AG09309 (cell line): ENCODE measurements around the gene TLL1.

ENCODE experiments used
- DNase-seq: peaks from one replicate; pipeline ENCODE4 v3.0.0-alpha.2; 2010; ENCODE audit warnings: low read depth
- H3K4me3 ChIP-seq: 2 replicates; pipeline ENCODE4 v1.5.1; 2011; ENCODE audit warnings: mild to moderate bottlenecking, low read depth, low read length, moderate library complexity; ENCODE audit not compliant: control insufficient read depth
- TF ChIP-seq, protein P1 (sequence below): IDR thresholded peaks from 2 replicates; pipeline ENCODE4 v1.5.1; 2011; ENCODE audit warnings: mild to moderate bottlenecking, low read depth, low read length, inconsistent platforms; ENCODE audit not compliant: insufficient read depth, control insufficient read depth; ENCODE audit errors: missing control alignments

TLL1 gene

DNA sequence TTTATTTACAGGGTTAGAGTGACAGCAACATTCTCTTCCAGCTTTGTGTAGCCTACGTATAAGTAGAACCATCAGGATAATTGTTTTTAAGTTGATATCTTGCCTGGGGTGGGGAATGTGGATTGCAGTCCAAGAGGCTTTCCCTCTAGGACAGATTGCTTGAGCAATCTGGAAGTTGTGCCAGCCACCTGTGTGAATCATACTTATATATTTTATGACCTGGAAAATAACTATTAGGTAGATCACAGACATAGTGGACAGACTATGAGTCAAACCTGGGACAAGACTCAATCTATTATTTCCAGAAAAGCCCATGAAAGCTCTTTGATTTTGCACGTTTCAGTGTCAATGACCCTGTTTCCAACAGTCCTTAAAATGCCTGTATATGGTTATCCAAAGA, 98.9 kb downstream of the TLL1 start:
- no peak for DNase-seq
- TF ChIP-seq, protein P1, sequence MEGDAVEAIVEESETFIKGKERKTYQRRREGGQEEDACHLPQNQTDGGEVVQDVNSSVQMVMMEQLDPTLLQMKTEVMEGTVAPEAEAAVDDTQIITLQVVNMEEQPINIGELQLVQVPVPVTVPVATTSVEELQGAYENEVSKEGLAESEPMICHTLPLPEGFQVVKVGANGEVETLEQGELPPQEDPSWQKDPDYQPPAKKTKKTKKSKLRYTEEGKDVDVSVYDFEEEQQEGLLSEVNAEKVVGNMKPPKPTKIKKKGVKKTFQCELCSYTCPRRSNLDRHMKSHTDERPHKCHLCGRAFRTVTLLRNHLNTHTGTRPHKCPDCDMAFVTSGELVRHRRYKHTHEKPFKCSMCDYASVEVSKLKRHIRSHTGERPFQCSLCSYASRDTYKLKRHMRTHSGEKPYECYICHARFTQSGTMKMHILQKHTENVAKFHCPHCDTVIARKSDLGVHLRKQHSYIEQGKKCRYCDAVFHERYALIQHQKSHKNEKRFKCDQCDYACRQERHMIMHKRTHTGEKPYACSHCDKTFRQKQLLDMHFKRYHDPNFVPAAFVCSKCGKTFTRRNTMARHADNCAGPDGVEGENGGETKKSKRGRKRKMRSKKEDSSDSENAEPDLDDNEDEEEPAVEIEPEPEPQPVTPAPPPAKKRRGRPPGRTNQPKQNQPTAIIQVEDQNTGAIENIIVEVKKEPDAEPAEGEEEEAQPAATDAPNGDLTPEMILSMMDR, result no peak
- H3K4me3 ChIP-seq, result no peak overlapping the region

DNA sequence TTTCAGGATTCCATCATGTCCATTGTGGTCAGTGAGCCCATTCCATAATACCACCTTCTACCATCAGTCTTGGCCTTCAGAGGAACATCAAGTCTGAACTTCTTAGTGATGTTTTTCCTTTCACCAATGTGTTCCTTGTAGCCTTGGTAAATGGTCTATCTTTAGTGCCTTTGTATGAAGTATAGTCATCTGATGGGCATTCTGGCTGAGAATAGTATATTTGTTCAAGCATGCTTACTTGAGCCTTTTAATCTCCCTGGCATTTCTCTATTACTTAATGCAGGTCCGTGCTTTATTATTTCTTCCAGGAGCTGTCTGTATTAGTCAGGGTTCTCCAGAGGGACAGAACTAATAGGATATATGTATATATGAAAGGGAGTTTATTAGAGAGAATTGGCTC, 99.7 kb downstream of the TLL1 start:
- DNase-seq, result no peak
- no peak overlapping the region for H3K4me3 ChIP-seq
- TF ChIP-seq, protein P1, result no peak

DNA sequence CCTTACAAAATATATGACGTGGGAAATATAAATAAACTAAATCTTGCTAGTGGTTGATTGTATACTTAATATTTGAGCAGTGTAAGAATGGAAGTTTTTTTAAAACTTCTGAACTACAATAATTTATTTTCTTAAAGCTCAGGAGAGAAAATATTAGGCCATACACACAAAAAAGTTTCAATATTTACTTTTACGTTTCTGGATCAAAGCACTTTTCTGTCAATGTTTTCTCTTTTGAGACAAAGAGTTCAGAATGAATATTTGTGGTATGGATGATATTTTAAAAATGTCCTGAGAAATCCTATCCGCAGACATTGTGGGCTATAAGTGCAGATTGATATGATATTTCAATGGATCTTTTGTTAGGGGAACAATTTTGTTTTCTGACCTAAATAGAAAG, 109.9 kb downstream of the TLL1 start:
- H3K4me3 ChIP-seq, result no peak overlapping the region
- no peak for DNase-seq
- TF ChIP-seq, protein P1, result no peak

DNA sequence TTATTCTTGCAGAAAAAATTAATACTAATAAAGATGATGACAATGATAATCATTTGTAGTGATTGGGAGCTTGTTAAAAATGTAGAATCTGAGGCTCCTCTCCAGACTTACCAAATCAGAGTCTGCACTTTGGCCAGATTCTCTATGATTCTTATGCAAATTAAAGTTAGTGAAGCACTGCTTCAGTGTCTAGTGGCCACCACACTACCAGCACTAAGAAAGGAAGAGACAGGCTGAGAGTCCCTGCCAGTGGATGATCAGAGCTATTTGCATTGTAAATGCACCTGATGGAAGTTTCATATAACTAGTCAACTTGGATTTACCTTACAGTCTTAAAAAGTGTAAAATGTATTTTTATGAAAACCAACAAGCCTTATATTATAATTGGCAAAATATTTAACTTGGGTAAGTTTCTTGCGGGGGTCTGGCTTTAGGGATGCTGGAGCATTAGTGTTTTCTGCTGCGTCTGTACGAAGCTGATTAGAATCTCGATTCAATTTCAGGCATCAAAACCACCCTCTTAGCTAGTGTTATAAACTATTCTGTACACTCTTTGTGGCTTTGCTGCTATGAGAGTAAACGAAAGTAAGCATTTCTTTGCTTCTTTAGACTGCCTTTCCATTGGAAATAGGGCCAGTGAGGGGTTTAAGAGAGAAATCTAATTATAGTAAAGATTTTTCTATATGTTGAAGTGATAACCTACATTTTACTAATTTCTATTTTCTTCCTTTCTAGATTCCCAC, 114.1 kb downstream of the TLL1 start:
- no peak overlapping the region for H3K4me3 ChIP-seq
- TF ChIP-seq, protein P1, result no peak
- DNase-seq, result no peak

DNA sequence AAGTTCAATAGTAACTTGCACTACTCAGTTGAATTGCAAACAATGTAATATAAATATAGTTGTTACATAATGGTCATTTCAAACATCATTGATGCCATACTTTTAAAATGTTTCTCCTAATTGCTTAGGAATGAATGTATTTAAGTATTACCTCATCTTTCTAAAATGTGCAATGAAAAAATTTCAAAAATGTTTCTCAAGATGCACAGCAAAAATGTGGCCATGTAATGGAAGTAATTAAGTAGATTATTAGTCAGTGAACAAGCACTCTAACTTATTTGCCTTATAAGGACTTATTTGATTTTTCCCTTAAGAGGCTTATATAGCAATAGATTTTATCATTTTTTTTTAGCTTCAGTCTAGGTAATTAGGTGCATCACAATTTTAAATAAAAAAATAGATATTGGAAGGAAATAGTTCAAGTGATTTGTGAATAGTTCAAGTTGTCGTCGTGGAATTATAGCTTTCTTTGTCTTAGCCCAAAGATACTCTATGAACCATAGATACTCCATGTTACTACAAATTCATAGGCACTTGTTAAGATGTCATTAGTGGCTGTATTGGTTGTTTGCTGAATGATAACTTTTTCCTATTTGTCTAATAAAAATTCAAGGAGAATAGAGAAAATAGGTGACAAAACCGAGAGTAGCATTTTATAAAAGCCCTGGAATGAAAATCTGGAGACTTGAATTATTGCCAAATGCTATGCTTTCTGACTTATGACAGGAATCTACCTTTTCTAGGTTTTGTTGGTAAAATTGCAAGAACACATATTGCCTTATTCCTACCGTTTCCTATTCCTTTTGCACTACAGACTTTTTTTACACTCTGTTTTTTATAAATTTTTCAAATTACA, 118.5 kb downstream of the TLL1 start:
- H3K4me3 ChIP-seq, result no peak overlapping the region
- TF ChIP-seq, protein P1, result no peak
- no peak for DNase-seq

DNA sequence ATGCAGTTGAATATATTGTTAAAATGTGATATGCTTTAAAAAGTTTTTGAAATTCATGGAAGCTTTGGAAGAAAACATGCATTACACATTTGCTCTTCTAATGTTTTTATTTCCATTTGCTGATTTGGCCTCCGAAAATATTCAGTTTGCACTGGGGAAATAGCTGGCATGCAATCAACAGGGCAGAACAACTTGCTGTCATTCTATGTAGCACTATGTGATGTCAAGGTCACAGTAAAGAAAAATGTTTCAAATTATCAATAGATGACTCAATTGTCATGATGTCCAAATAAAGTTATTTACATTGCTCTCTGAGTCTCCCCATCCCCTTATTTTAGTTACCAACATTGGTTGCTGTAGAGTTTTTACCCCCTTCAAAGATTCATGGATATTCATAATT, 119.2 kb downstream of the TLL1 start:
- H3K4me3 ChIP-seq, result no peak overlapping the region
- TF ChIP-seq, protein P1, result no peak
- no peak for DNase-seq
